ENCODE measurements around the gene CENPX.
"Not testable (repeated sequence)": the region's sequence is repeated elsewhere in the genome, so short reads cannot be mapped to it uniquely, and the experiment has no call there.

Gene CENPX

GRCh38 chr17:81998691-81999438 lies 23.8 kb downstream of the CENPX start:
- DNase-seq (ENCODE audit: low read depth in 2 of 2), result no peak

- no peak for DNase-seq (ENCODE audit: low read depth in 2 of 2)
Measured at GRCh38 chr17:81998212-81998611, 24.5 kb downstream of the CENPX start.

- no peak for DNase-seq (ENCODE audit: low read depth in 2 of 2)
Measured at GRCh38 chr17:81996757-81997441, 25.8 kb downstream of the CENPX start.

GRCh38 chr17:81996232-81996756 lies 26.4 kb downstream of the CENPX start:
- no peak for DNase-seq (ENCODE audit: low read depth in 2 of 2)

GRCh38 chr17:81995463-81996231 lies 27.0 kb downstream of the CENPX start:
- DNase-seq (ENCODE audit: low read depth in 2 of 2), result no peak

GRCh38 chr17:81994593-81995462 lies 27.9 kb downstream of the CENPX start:
- no peak for DNase-seq (ENCODE audit: low read depth in 2 of 2)

- no peak for DNase-seq (ENCODE audit: low read depth in 2 of 2)
Measured at GRCh38 chr17:81993729-81994592, 28.7 kb downstream of the CENPX start.

GRCh38 chr17:81992306-81993102 lies 30.2 kb downstream of the CENPX start:
- DNase-seq (ENCODE audit: low read depth in 2 of 2), result no peak

- DNase-seq (ENCODE audit: low read depth in 2 of 2), result no peak
Measured at GRCh38 chr17:81991684-81992305, 30.9 kb downstream of the CENPX start.

- DNase-seq (ENCODE audit: low read depth in 2 of 2), result no peak
Measured at GRCh38 chr17:81990836-81991683, 31.6 kb downstream of the CENPX start.

- DNase-seq (ENCODE audit: low read depth in 2 of 2), result no peak
Measured at GRCh38 chr17:81987161-81987770, 35.4 kb downstream of the CENPX start.

- DNase-seq (ENCODE audit: low read depth in 2 of 2), result no peak
Measured at GRCh38 chr17:81986606-81987005, 36.1 kb downstream of the CENPX start.

- DNase-seq (ENCODE audit: low read depth in 2 of 2), result no peak
Measured at GRCh38 chr17:81984773-81985410, 37.8 kb downstream of the CENPX start.

- no peak for DNase-seq (ENCODE audit: low read depth in 2 of 2)
Measured at GRCh38 chr17:81983639-81984373, 38.9 kb downstream of the CENPX start.

- DNase-seq (ENCODE audit: low read depth in 2 of 2), result no peak
Measured at GRCh38 chr17:81983011-81983638, 39.6 kb downstream of the CENPX start.

- DNase-seq (ENCODE audit: low read depth in 2 of 2), result not testable (repeated sequence)
Measured at GRCh38 chr17:81981511-81981910, 41.2 kb downstream of the CENPX start.

Measured in stimulated activated CD4-positive, alpha-beta T cell treated with anti-CD3 and anti-CD28 coated beads, Interleukin-4, amount 100 ng/mL, for 48 hours (primary cell).